ENCODE data around the gene NCOA1.

DNA sequence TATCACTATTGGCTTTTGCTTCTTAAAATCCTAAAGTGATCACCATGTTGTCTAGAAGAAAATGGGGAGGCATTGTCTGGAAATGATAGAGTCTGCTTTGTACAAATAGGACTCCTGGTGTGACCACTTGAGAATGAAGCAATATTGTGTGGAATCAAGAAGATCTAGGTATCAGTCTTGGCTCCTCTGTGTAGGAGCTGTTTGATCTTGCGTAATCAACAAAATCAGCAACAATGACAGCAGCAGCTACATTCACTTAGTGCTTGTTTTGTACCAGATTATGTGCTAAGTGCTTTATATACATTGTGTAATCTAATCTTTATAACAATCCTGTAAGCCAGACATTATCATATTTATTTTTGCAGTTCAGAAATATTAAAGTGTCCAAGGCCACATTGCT is 17.8 kb downstream of the NCOA1 start:
- TF ChIP-seq, protein P1, sequence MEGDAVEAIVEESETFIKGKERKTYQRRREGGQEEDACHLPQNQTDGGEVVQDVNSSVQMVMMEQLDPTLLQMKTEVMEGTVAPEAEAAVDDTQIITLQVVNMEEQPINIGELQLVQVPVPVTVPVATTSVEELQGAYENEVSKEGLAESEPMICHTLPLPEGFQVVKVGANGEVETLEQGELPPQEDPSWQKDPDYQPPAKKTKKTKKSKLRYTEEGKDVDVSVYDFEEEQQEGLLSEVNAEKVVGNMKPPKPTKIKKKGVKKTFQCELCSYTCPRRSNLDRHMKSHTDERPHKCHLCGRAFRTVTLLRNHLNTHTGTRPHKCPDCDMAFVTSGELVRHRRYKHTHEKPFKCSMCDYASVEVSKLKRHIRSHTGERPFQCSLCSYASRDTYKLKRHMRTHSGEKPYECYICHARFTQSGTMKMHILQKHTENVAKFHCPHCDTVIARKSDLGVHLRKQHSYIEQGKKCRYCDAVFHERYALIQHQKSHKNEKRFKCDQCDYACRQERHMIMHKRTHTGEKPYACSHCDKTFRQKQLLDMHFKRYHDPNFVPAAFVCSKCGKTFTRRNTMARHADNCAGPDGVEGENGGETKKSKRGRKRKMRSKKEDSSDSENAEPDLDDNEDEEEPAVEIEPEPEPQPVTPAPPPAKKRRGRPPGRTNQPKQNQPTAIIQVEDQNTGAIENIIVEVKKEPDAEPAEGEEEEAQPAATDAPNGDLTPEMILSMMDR (IDR thresholded peaks at IDR 0.05) = no peak
- no peak for TF ChIP-seq POLR2AphosphoS5 (IDR thresholded peaks at IDR 0.05; ENCODE audit: low read depth, low read length)
- no peak for TF ChIP-seq TCF7L2 (IDR thresholded peaks at IDR 0.05; ENCODE audit: low read depth, low read length)
- TF ChIP-seq, protein P2, sequence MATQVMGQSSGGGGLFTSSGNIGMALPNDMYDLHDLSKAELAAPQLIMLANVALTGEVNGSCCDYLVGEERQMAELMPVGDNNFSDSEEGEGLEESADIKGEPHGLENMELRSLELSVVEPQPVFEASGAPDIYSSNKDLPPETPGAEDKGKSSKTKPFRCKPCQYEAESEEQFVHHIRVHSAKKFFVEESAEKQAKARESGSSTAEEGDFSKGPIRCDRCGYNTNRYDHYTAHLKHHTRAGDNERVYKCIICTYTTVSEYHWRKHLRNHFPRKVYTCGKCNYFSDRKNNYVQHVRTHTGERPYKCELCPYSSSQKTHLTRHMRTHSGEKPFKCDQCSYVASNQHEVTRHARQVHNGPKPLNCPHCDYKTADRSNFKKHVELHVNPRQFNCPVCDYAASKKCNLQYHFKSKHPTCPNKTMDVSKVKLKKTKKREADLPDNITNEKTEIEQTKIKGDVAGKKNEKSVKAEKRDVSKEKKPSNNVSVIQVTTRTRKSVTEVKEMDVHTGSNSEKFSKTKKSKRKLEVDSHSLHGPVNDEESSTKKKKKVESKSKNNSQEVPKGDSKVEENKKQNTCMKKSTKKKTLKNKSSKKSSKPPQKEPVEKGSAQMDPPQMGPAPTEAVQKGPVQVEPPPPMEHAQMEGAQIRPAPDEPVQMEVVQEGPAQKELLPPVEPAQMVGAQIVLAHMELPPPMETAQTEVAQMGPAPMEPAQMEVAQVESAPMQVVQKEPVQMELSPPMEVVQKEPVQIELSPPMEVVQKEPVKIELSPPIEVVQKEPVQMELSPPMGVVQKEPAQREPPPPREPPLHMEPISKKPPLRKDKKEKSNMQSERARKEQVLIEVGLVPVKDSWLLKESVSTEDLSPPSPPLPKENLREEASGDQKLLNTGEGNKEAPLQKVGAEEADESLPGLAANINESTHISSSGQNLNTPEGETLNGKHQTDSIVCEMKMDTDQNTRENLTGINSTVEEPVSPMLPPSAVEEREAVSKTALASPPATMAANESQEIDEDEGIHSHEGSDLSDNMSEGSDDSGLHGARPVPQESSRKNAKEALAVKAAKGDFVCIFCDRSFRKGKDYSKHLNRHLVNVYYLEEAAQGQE (IDR thresholded peaks at IDR 0.05; ENCODE audit: insufficient read depth in 1 of 2, low read depth in 2 of 2, low read length in 1 of 2) = no peak

All from Panc1 (cell line).